Esophagus muscularis mucosa (tissue), 4 donors: Measurements from ENCODE around the gene CS.

Source experiments
- CTCF ChIP-seq, 3 experiments: fragments of 200-600 bp in 2 of 3; fragments of 450-650 bp in 1 of 3; sonication (generic) in 2 of 3; IDR thresholded peaks; one replicate each; pipeline ENCODE4 v1.5.1; 2017 to 2019; ENCODE audit warnings: antibody characterized with exemption in 3 of 3, mild to moderate bottlenecking in 2 of 3, moderate library complexity in 1 of 3
- EP300 ChIP-seq: sonication (generic); formaldehyde crosslinking; IDR thresholded peaks from one replicate; pipeline ENCODE4 v1.6.1; 2017; ENCODE audit warnings: antibody characterized with exemption
- POLR2A ChIP-seq: fragments of 450-650 bp; IDR thresholded peaks from one replicate; pipeline ENCODE4 v1.6.1; 2017; ENCODE audit warnings: antibody characterized with exemption, moderate library complexity, mild to moderate bottlenecking, low read depth

- TF ChIP-seq CTCF (IDR thresholded peaks at IDR 0.05) (no peak), POLR2A (no peak), EP300 (no peak)
These were observed 25.8 kb downstream of the CS start for GRCh38 chr12:56274299-56274698.
